IMR-90 (cell line): ENCODE results near the gene GPX3. TPM values are rescaled to one million over a fixed set of nuclear protein-coding genes. Genes with fewer than 3 reads are reported as not detected.

Source experiments
- ATAC-seq: fragments of 200-7000 bp; cut with Tn5 transposase; 2 replicates; pipeline ENCODE4 v1.9.1; 2020; ENCODE audit warnings: low read depth, mild to moderate bottlenecking, moderate library complexity
- Bru-seq: library from RNA; stranded (reverse); fragments of 400-500 nt; gene quantifications from one replicate; lab custom pipeline; 2021; lab: Mats Ljungman, UMichigan
- BruChase-seq, 2 experiments: library from RNA; stranded (reverse); fragments of 400-500 nt; gene quantifications; one replicate each; lab custom pipeline; 2021; lab: Mats Ljungman, UMichigan
- BruUV-seq: library from RNA; stranded (reverse); fragments of 400-500 nt; replicated peaks from 2 replicates; lab custom pipeline; 2021; lab: Mats Ljungman, UMichigan
- CTCF ChIA-PET: fragments of 300-600 bp; formaldehyde crosslinking; extraction: SDS; loops from one replicate; lab custom pipeline; 2021; ENCODE audit warnings: antibody characterized with exemption; lab: Yijun Ruan, JAX
- POLR2A ChIA-PET: fragments of 300-600 bp; sonication (Branson Sonifier 250); formaldehyde crosslinking; loops from one replicate; lab custom pipeline; 2022; ENCODE audit warnings: antibody characterized with exemption; ENCODE audit not compliant: unreplicated experiment; lab: Charles Lee
- DNase-seq: peaks from one replicate; pipeline ENCODE4 v3.0.0; 2013
- H2AFZ ChIP-seq: replicated peaks from 2 replicates; pipeline ENCODE3; 2013; ENCODE audit warnings: low read length, mild to moderate bottlenecking; ENCODE audit not compliant: poor library complexity
- H2AK5ac ChIP-seq: 2 replicates; pipeline ENCODE4 v1.6.1; 2013; ENCODE audit warnings: low read depth, low read length, inconsistent platforms
- H2AK9ac ChIP-seq: replicated peaks from 2 replicates; pipeline ENCODE3; 2013; ENCODE audit warnings: mild to moderate bottlenecking, low read depth, low read length, moderate library complexity; ENCODE audit not compliant: poor library complexity
- H2BK120ac ChIP-seq: 2 replicates; pipeline ENCODE4 v1.6.1; 2013; ENCODE audit warnings: low read depth, low read length, inconsistent platforms
- H2BK15ac ChIP-seq: 3 replicates; pipeline ENCODE4 v1.6.1; 2013; ENCODE audit warnings: low read depth, low read length, inconsistent platforms
- H2BK20ac ChIP-seq: 2 replicates; pipeline ENCODE4 v1.6.1; 2013; ENCODE audit warnings: low read depth, mild to moderate bottlenecking, inconsistent platforms, low read length, moderate library complexity
- H2BK5ac ChIP-seq: 2 replicates; pipeline ENCODE4 v1.6.1; 2013; ENCODE audit warnings: mild to moderate bottlenecking, low read depth, low read length, inconsistent platforms; ENCODE audit not compliant: poor library complexity, severe bottlenecking
- H3K14ac ChIP-seq: replicated peaks from 2 replicates; pipeline ENCODE4 v1.6.1; 2013; ENCODE audit warnings: low read depth, low read length, inconsistent platforms
- H3K18ac ChIP-seq: 2 replicates; pipeline ENCODE4 v1.6.1; 2013; ENCODE audit warnings: low read depth, low read length, control low read depth
- H3K23ac ChIP-seq: 2 replicates; pipeline ENCODE4 v1.6.1; 2013; ENCODE audit warnings: low read depth, low read length, inconsistent platforms
- H3K27ac ChIP-seq: 2 replicates; pipeline ENCODE4 v1.5.1; 2013; ENCODE audit warnings: mild to moderate bottlenecking, control low read depth, low read length; ENCODE audit not compliant: insufficient read depth
- H3K27me3 ChIP-seq: 2 replicates; pipeline ENCODE4 v1.6.1; 2013; ENCODE audit warnings: low read length; ENCODE audit not compliant: control insufficient read depth, insufficient read depth
- H3K36me3 ChIP-seq: 2 replicates; pipeline ENCODE4 v1.6.1; 2013; ENCODE audit warnings: low read length, mixed read lengths; ENCODE audit not compliant: control insufficient read depth, insufficient read depth
- H3K4ac ChIP-seq: 2 replicates; pipeline ENCODE4 v1.6.1; 2013; ENCODE audit warnings: low read depth, low read length, inconsistent platforms
- H3K4me1 ChIP-seq: 2 replicates; pipeline ENCODE4 v1.6.1; 2013; ENCODE audit warnings: low read length, mixed read lengths; ENCODE audit not compliant: control insufficient read depth, insufficient read depth
- H3K4me2 ChIP-seq: 2 replicates; pipeline ENCODE4 v1.6.1; 2013; ENCODE audit warnings: low read depth, mild to moderate bottlenecking, control low read depth, low read length, moderate library complexity
- H3K4me3 ChIP-seq: 2 replicates; pipeline ENCODE4 v1.5.1; 2013; ENCODE audit warnings: low read depth, mild to moderate bottlenecking, control low read depth, low read length, moderate library complexity; ENCODE audit not compliant: insufficient read depth
- H3K56ac ChIP-seq: 2 replicates; pipeline ENCODE4 v1.6.1; 2013; ENCODE audit warnings: low read length, inconsistent platforms; ENCODE audit not compliant: insufficient read depth; ENCODE audit errors: extremely low read depth
- H3K79me1 ChIP-seq, 2 experiments: 2 replicates each; pipeline ENCODE4 v1.6.1; 2013; ENCODE audit warnings: low read length in 2 of 2, inconsistent platforms in 1 of 2, low read depth in 1 of 2
- H3K9ac ChIP-seq: 2 replicates; pipeline ENCODE4 v1.6.1; 2013; ENCODE audit warnings: low read depth, low read length, control low read depth
- H3K9me1 ChIP-seq: 2 replicates; pipeline ENCODE4 v1.6.1; 2013; ENCODE audit warnings: low read length, inconsistent platforms; ENCODE audit not compliant: insufficient read depth
- H3K9me3 ChIP-seq: 2 replicates; pipeline ENCODE4 v1.6.1; 2013; ENCODE audit warnings: low read length; ENCODE audit not compliant: control insufficient read depth, insufficient read depth
- H4K20me1 ChIP-seq: 2 replicates; pipeline ENCODE4 v1.6.1; 2013; ENCODE audit warnings: low read length, inconsistent platforms; ENCODE audit not compliant: insufficient read depth
- H4K5ac ChIP-seq: 2 replicates; pipeline ENCODE4 v1.6.1; 2013; ENCODE audit warnings: mild to moderate bottlenecking, low read depth, low read length, control low read depth
- H4K8ac ChIP-seq, 2 experiments: 2 replicates each; pipeline ENCODE4 v1.6.1; 2013; ENCODE audit warnings: low read depth in 2 of 2, low read length in 2 of 2, control low read depth in 1 of 2, inconsistent platforms in 1 of 2
- H4K91ac ChIP-seq: 2 replicates; pipeline ENCODE4 v1.6.1; 2013; ENCODE audit warnings: low read depth, low read length, inconsistent platforms; ENCODE audit not compliant: insufficient read depth
- BHLHE40 ChIP-seq: fragments of 150-350 bp; IDR thresholded peaks from 2 replicates; pipeline ENCODE4 v1.6.1; 2016; ENCODE audit warnings: mild to moderate bottlenecking, low read depth, low read length
- CHD1 ChIP-seq: IDR thresholded peaks from 2 replicates; pipeline ENCODE4 v1.6.1; 2012; ENCODE audit warnings: low read depth, low read length, improper control_type of control experiment
- CTCF ChIP-seq: conservative IDR thresholded peaks from 2 replicates; pipeline ENCODE4 v1.5.1; 2012; ENCODE audit warnings: mild to moderate bottlenecking, low read depth, low read length, improper control_type of control experiment
- FOS ChIP-seq: fragments of 150-350 bp; IDR thresholded peaks from 2 replicates; pipeline ENCODE4 v1.6.1; 2016; ENCODE audit warnings: low read depth, low read length
- MAFK ChIP-seq: IDR thresholded peaks from 2 replicates; pipeline ENCODE4 v1.6.1; 2012; ENCODE audit warnings: low read depth, low read length, improper control_type of control experiment
- MXI1 ChIP-seq: IDR thresholded peaks from 2 replicates; pipeline ENCODE4 v1.6.1; 2012; ENCODE audit warnings: low read depth, mild to moderate bottlenecking, low read length, moderate library complexity, borderline replicate concordance
- POLR2A ChIP-seq: IDR thresholded peaks from 2 replicates; pipeline ENCODE4 v1.6.1; 2012; ENCODE audit warnings: mild to moderate bottlenecking, low read depth, low read length
- RAD21 ChIP-seq: IDR thresholded peaks from 2 replicates; pipeline ENCODE4 v1.6.1; 2012; ENCODE audit warnings: low read length, improper control_type of control experiment
- RCOR1 ChIP-seq: IDR thresholded peaks from 2 replicates; pipeline ENCODE4 v1.6.1; 2012; ENCODE audit warnings: mild to moderate bottlenecking, low read length, improper control_type of control experiment; ENCODE audit not compliant: insufficient replicate concordance
- WGBS, 2 experiments: methylation state at CpG; one replicate each; pipeline versions ENCODE4 v1.1.5 to v1.1.7; 2013; ENCODE audit warnings: missing lambda C conversion rate in 2 of 2; ENCODE audit not compliant: insufficient read length in 1 of 2; ENCODE audit errors: extremely low coverage in 2 of 2; 5-methylcytosine and 5-hydroxymethylcytosine counted together
- dilution Hi-C: fragments of 300-500 bp; cut with HindIII; formaldehyde crosslinking; loops from one replicate; pipeline ENCODE4 v1.14.3; 2018; ENCODE audit warnings: low sequenced_read_pairs; ENCODE audit not compliant: unreplicated experiment
- in situ Hi-C: fragments of 300-500 bp; cut with MboI; formaldehyde crosslinking; loops from 3 replicates; pipeline ENCODE4 v1.14.3; 2019; ENCODE audit warnings: low sequenced_read_pairs, inconsistent platforms, mixed read lengths
- intact Hi-C: fragments of 100-400 bp; cut with micrococcal nuclease; formaldehyde crosslinking; loops from 2 replicates; pipeline ENCODE4 v1.10.0; 2022
- long read RNA-seq: library from polyadenylated mRNA; unstranded; transcript quantifications from one replicate; pipeline ENCODE4 v2.0.0, GENCODE V29; 2021; ENCODE audit not compliant: unreplicated experiment
- polyA plus RNA-seq, 3 experiments: library from polyadenylated mRNA; depleted of rRNA; stranded (reverse); fragments of >200 nt; gene quantifications; 2 replicates each; pipeline ENCODE4 v1.2.3, GENCODE V29; 2012; ENCODE audit warnings: low replicate concordance in 1 of 3
- total RNA-seq: library from RNA; depleted of rRNA; stranded (reverse); fragments of >200 nt; gene quantifications from 2 replicates; pipeline ENCODE4 v1.2.3, GENCODE V29; 2012; rRNA removed
- TF ChIP-seq, protein P1 (sequence below): fragments of 150-350 bp; IDR thresholded peaks from 2 replicates; pipeline ENCODE4 v1.6.1; 2016; ENCODE audit warnings: low read depth, mild to moderate bottlenecking, low read length, moderate library complexity, borderline replicate concordance
- TF ChIP-seq, protein P2 (sequence below): fragments of 150-350 bp; IDR thresholded peaks from 2 replicates; pipeline ENCODE4 v1.6.1; 2017; ENCODE audit warnings: mild to moderate bottlenecking, antibody characterized with exemption, low read length, low read depth

Gene GPX3, protein sequence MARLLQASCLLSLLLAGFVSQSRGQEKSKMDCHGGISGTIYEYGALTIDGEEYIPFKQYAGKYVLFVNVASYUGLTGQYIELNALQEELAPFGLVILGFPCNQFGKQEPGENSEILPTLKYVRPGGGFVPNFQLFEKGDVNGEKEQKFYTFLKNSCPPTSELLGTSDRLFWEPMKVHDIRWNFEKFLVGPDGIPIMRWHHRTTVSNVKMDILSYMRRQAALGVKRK
- 0.28 and 0.36 TPM in 2 replicates for total RNA-seq
- polyA plus RNA-seq (2012; rRNA removed), result 1.0 and 1.3 TPM in 2 replicates
- polyA plus RNA-seq (2012; cell fraction: cytosol; rRNA removed), result 0.89 and 1.2 TPM in 2 replicates
- polyA plus RNA-seq (2012; cell fraction: nucleus; rRNA removed; ENCODE audit: low replicate concordance), result 0.37 and 0.38 TPM in 2 replicates
- Bru-seq, nascent RNA, result percentile 22 among the genes with signal in this experiment
- BruChase-seq, experiment 1, labeled RNA remaining after a 6-hour chase, result percentile 22 among the genes with signal in this experiment
- percentile 20 among the genes with signal in this experiment for BruChase-seq, experiment 2, labeled RNA remaining after a 2-hour chase
- long read RNA-seq, partial matches to known transcripts, result 0 of 8 reads
- long read RNA-seq, other reads (novel, unspliced or antisense), result 5 of 8 reads

DNA sequence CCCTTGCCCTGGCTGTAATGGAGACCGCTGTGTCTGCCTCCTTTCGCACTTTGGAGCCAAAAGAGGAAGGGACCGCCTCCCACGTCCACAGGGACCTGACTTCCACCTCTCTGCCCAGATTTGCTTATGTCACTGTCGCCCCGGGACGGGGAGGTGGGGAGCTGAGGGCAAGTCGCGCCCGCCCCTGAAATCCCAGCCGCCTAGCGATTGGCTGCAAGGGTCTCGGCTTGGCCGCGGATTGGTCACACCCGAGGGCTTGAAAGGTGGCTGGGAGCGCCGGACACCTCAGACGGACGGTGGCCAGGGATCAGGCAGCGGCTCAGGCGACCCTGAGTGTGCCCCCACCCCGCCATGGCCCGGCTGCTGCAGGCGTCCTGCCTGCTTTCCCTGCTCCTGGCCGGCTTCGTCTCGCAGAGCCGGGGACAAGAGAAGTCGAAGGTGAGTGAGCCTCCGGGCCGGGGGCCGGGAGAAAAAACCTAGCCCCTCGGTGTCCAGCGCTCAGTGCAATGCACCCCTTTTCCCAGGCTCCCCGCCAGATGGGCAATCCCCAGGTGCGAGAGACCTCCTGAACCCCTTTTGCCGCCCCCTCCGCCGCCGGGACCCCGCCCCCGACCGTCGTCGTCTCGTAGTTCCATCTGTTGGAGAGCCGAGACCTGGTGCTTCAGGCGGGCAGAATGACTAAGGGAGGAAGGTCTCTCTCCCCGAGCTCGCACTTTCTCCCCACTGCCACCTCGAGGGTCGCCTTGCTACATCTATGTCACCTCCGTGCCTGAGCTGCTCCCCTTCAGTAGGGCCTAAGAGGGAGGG is at the start of gene GPX3:
TSS of gene GPX3 (plus strand) at position 288 of the 807 bp plus-strand sequence. CDS start at position 352, 64 bp downstream.
- Histone ChIP-seq H3K4ac (no peak within 1 kb of the TSS), H4K8ac (peak within 1 kb of the TSS in 1 of 2 experiments; percentile 17; a peak in 1 of 4 replicates), H3K4me1 (no peaks in the 10 kb centered on the region), H4K20me1 (no peaks in the 10 kb centered on the region), H4K5ac (no peak within 1 kb of the TSS), H3K4me2 (peak within 1 kb of the TSS; percentile 97), H2BK20ac (no peak within 1 kb of the TSS), H3K9ac (no peak within 1 kb of the TSS), H3K9me1 (peaks cover 3% of the 10 kb centered on the region; the same call in 1 of the 2 replicates), H3K9me3 (no peaks in the 10 kb centered on the region), H2AFZ (peak within 1 kb of the TSS; percentile 91), H3K79me1 (no peaks in the 10 kb centered on the region), H2AK5ac (no peak within 1 kb of the TSS), H4K91ac (no peak within 1 kb of the TSS), H3K27me3 (no peaks in the 10 kb centered on the region; the same call in 1 of the 2 replicates), H2AK9ac (peak within 1 kb of the TSS; percentile 30), H2BK15ac (no peak within 1 kb of the TSS), H2BK120ac (no peak within 1 kb of the TSS), H3K27ac (no peak within 1 kb of the TSS), H3K14ac (no peak within 1 kb of the TSS), H3K4me3 (peak within 1 kb of the TSS; percentile 54), H3K36me3 (no peaks in the 10 kb centered on the region), H3K18ac (no peak within 1 kb of the TSS), H2BK5ac (no peak within 1 kb of the TSS), H3K56ac (no peak within 1 kb of the TSS), H3K23ac (0 out of 2 replicates have a peak within 1 kb of the TSS, but pooled peaks have one; percentile 64)
- intact Hi-C loops, result no loop called here
- dilution Hi-C loops, result no loop called here
- WGBS, 2 experiments, result 4% methylated on average over 22 of the region's 54 CpGs; no CpG with 5 or more reads in 1 of the 2 experiments
- in situ Hi-C loops, result no loop called here
- peak; percentile 96 for ATAC-seq
- BruUV-seq, result no TSS peak
- peak; percentile 25 for DNase-seq
- ChIA-PET POLR2A (no interaction called here), CTCF (interaction anchor here (0.6 to 1.8 kb wide), 4 partner anchors 10 to 786 kb away, joined by 3 to 5 read pairs (median 3); no protein-coding TSS in a partner anchor)
- TF ChIP-seq CHD1 (no peak), RAD21 (no peak), MXI1 (no peak), POLR2A (no peak), RCOR1 (no peak), CTCF (no peak), BHLHE40 (no peak), FOS (no peak), MAFK (no peak)
- TF ChIP-seq, protein P1, sequence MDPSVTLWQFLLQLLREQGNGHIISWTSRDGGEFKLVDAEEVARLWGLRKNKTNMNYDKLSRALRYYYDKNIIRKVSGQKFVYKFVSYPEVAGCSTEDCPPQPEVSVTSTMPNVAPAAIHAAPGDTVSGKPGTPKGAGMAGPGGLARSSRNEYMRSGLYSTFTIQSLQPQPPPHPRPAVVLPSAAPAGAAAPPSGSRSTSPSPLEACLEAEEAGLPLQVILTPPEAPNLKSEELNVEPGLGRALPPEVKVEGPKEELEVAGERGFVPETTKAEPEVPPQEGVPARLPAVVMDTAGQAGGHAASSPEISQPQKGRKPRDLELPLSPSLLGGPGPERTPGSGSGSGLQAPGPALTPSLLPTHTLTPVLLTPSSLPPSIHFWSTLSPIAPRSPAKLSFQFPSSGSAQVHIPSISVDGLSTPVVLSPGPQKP, result no peak
- TF ChIP-seq, protein P2, sequence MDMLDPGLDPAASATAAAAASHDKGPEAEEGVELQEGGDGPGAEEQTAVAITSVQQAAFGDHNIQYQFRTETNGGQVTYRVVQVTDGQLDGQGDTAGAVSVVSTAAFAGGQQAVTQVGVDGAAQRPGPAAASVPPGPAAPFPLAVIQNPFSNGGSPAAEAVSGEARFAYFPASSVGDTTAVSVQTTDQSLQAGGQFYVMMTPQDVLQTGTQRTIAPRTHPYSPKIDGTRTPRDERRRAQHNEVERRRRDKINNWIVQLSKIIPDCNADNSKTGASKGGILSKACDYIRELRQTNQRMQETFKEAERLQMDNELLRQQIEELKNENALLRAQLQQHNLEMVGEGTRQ, result no peak
